PC-9 (cell line): ENCODE data around the gene SEC24C.
A peak's percentile ranks its signal among the peaks of the same experiment; 100 is the strongest.

ENCODE experiments used
- CTCF ChIP-seq: fragments of 200-600 bp; sonication (generic); conservative IDR thresholded peaks from 2 replicates; pipeline ENCODE4 v1.6.1; 2017; ENCODE audit warnings: mixed run types, antibody characterized with exemption, mild to moderate bottlenecking, moderate library complexity
- EZH2 ChIP-seq: fragments of 200-600 bp; sonication (generic); IDR thresholded peaks from 2 replicates; pipeline ENCODE4 v1.8.0; 2017; ENCODE audit warnings: antibody characterized with exemption, low read depth

- peak; percentile 68 for TF ChIP-seq CTCF
- TF ChIP-seq EZH2: no peak
Measured at GRCh38 chr10:73814896-73815718, 70.9 kb downstream of the SEC24C start.
